Measurements from ENCODE around the gene RAB1A. TPM values are rescaled to one million over a fixed set of nuclear protein-coding genes. Genes with fewer than 3 reads are reported as not detected.
A peak's percentile ranks its signal among the peaks of the same experiment; 100 is the strongest.
"Not testable (repeated sequence)": the region's sequence is repeated elsewhere in the genome, so short reads cannot be mapped to it uniquely, and the experiment has no call there.

RAB1A gene
- total and polyA plus RNA-seq, 4 donors, result 104 to 159 (median 136) TPM

GRCh38 chr2:65158557-65158956, 28.7 kb upstream of the RAB1A start:
- Histone ChIP-seq H3K27me3 (ENCODE audit: control insufficient read depth in 3 of 3, insufficient read depth in 3 of 3, low read length in 2 of 3) (no peaks in the 10 kb centered on the region), H3K4me3 (no peak overlapping the region), H3K9ac (ENCODE audit: insufficient read depth in 1 of 2, low read length in 2 of 2) (no peak overlapping the region), H3K4me1 (ENCODE audit: control insufficient read depth in 5 of 5, insufficient read depth in 5 of 5, low read length in 5 of 5) (no peaks in the 10 kb centered on the region), H3K27ac (ENCODE audit: low read depth in 1 of 2, low read length in 1 of 2) (no peak overlapping the region), H3K36me3 (ENCODE audit: control insufficient read depth in 4 of 4, insufficient read depth in 4 of 4, low read length in 4 of 4) (no peaks in the 10 kb centered on the region), H3K9me3 (ENCODE audit: control insufficient read depth in 4 of 4, insufficient read depth in 3 of 4, low read length in 3 of 4) (no peaks in the 10 kb centered on the region)
- no peak for ATAC-seq (ENCODE audit: insufficient read depth, low FRiP score)
- WGBS, 2 donors, result 85 to 89% methylated on average over 6 of the region's 6 CpGs
- DNase-seq, result no peak
- no peak for TF ChIP-seq CTCF (IDR thresholded peaks at IDR 0.05; ENCODE audit: control extremely low read depth, extremely low read depth)

GRCh38 chr2:65157856-65158255, 27.9 kb upstream of the RAB1A start:
- not testable (repeated sequence) for H3K27me3 ChIP-seq (ENCODE audit: control insufficient read depth in 3 of 3, insufficient read depth in 3 of 3, low read length in 2 of 3); DNase-seq; H3K4me3 ChIP-seq; H3K9me3 ChIP-seq (ENCODE audit: control insufficient read depth in 4 of 4, insufficient read depth in 3 of 4, low read length in 3 of 4); H3K9ac ChIP-seq (ENCODE audit: insufficient read depth in 1 of 2, low read length in 2 of 2); ATAC-seq (ENCODE audit: insufficient read depth, low FRiP score); H3K36me3 ChIP-seq (ENCODE audit: control insufficient read depth in 4 of 4, insufficient read depth in 4 of 4, low read length in 4 of 4); H3K4me1 ChIP-seq (ENCODE audit: control insufficient read depth in 5 of 5, insufficient read depth in 5 of 5, low read length in 5 of 5); H3K27ac ChIP-seq (ENCODE audit: low read depth in 1 of 2, low read length in 1 of 2)
- WGBS, 2 donors, result 70 to 88% methylated on average over 5 to 6 of the region's 6 CpGs

- no peaks in the 10 kb centered on the region for H3K27me3 ChIP-seq (ENCODE audit: control insufficient read depth in 3 of 3, insufficient read depth in 3 of 3, low read length in 2 of 3)
- WGBS, 2 donors, result 53 to 85% methylated on average over 1 of the region's 1 CpG
- H3K9me3 ChIP-seq (ENCODE audit: control insufficient read depth in 4 of 4, insufficient read depth in 3 of 4, low read length in 3 of 4), result no peaks in the 10 kb centered on the region
- no peak overlapping the region for H3K4me3 ChIP-seq
- H3K9ac ChIP-seq (ENCODE audit: insufficient read depth in 1 of 2, low read length in 2 of 2), result no peak overlapping the region
- no peak for TF ChIP-seq CTCF (IDR thresholded peaks at IDR 0.05; ENCODE audit: control extremely low read depth, extremely low read depth)
- H3K4me1 ChIP-seq (ENCODE audit: control insufficient read depth in 5 of 5, insufficient read depth in 5 of 5, low read length in 5 of 5), result no peaks in the 10 kb centered on the region
- DNase-seq (peak in 1 of 3 donors; percentile 38), ATAC-seq (ENCODE audit: insufficient read depth, low FRiP score) (no peak)
- no peak overlapping the region for H3K27ac ChIP-seq (ENCODE audit: low read depth in 1 of 2, low read length in 1 of 2)
- no peaks in the 10 kb centered on the region for H3K36me3 ChIP-seq (ENCODE audit: control insufficient read depth in 4 of 4, insufficient read depth in 4 of 4, low read length in 4 of 4)
Observed at GRCh38 chr2:65156041-65156440, 26.1 kb upstream of the RAB1A start.

- ATAC-seq (ENCODE audit: insufficient read depth, low FRiP score) (no peak), DNase-seq (no peak)
- TF ChIP-seq CTCF (IDR thresholded peaks at IDR 0.05; ENCODE audit: control extremely low read depth, extremely low read depth), result no peak
- no peak overlapping the region for H3K9ac ChIP-seq (ENCODE audit: insufficient read depth in 1 of 2, low read length in 2 of 2)
- WGBS, 2 donors, result 91 to 97% methylated on average over 3 of the region's 3 CpGs
- no peaks in the 10 kb centered on the region for H3K4me1 ChIP-seq (ENCODE audit: control insufficient read depth in 5 of 5, insufficient read depth in 5 of 5, low read length in 5 of 5)
- no peaks in the 10 kb centered on the region for H3K27me3 ChIP-seq (ENCODE audit: control insufficient read depth in 3 of 3, insufficient read depth in 3 of 3, low read length in 2 of 3)
- no peaks in the 10 kb centered on the region for H3K9me3 ChIP-seq (ENCODE audit: control insufficient read depth in 4 of 4, insufficient read depth in 3 of 4, low read length in 3 of 4)
- H3K4me3 ChIP-seq, result no peak overlapping the region
- H3K36me3 ChIP-seq (ENCODE audit: control insufficient read depth in 4 of 4, insufficient read depth in 4 of 4, low read length in 4 of 4), result no peaks in the 10 kb centered on the region
- H3K27ac ChIP-seq (ENCODE audit: low read depth in 1 of 2, low read length in 1 of 2), result no peak overlapping the region
Observed at GRCh38 chr2:65153515-65153914, 23.6 kb upstream of the RAB1A start.

All from lung (tissue), 12 donors.